Activated CD4-positive, alpha-beta memory T cell treated with anti-CD3 and anti-CD28 coated beads, Interleukin-2, amount 10 ng/mL, durations not matched to agents 7 days and 5 days (primary cell): ENCODE measurements around the gene DMD. TPM values are rescaled to one million over a fixed set of nuclear protein-coding genes. Genes with fewer than 3 reads are reported as not detected.

Source experiments
- CTCF ChIA-PET: fragments of 350-600 bp; sonication (Branson Sonifier 250); formaldehyde crosslinking; loops from one replicate; lab custom pipeline; 2021; ENCODE audit warnings: antibody characterized with exemption, inconsistent platforms; lab: Charles Lee
- POLR2A ChIA-PET: fragments of 350-600 bp; sonication (Branson Sonifier 250); formaldehyde crosslinking; loops from one replicate; lab custom pipeline; 2021; ENCODE audit warnings: antibody characterized with exemption; lab: Charles Lee
- DNase-seq: peaks from one replicate; pipeline ENCODE4 v3.0.0-alpha.2; 2020
- H3K27ac Mint-ChIP-seq: one replicate; pipeline ENCODE4 v1.8.0; 2021; ENCODE audit warnings: mild to moderate bottlenecking, mixed read lengths
- H3K27me3 Mint-ChIP-seq: one replicate; pipeline ENCODE4 v1.8.0; 2021; ENCODE audit warnings: mixed read lengths
- H3K36me3 Mint-ChIP-seq: one replicate; pipeline ENCODE4 v1.8.0; 2021; ENCODE audit warnings: low read depth, mixed read lengths
- H3K4me1 Mint-ChIP-seq: one replicate; pipeline ENCODE4 v1.8.0; 2021; ENCODE audit warnings: mixed read lengths
- H3K4me3 Mint-ChIP-seq: one replicate; pipeline ENCODE4 v1.8.0; 2021; ENCODE audit warnings: mild to moderate bottlenecking, mixed read lengths
- H3K9me3 Mint-ChIP-seq: one replicate; pipeline ENCODE4 v1.8.0; 2021; ENCODE audit warnings: mixed read lengths
- total RNA-seq, 2 experiments: library from RNA; stranded (reverse); gene quantifications; one replicate each; pipeline ENCODE4 v1.2.3, GENCODE V29; 2021

DMD gene
- total RNA-seq, 2 experiments from 2014 or later: 1.4 to 1.5 TPM

GRCh38 chrX:32448945-32449344 is 762.4 kb downstream of the DMD start:
- no peaks in the 10 kb centered on the region for H3K9me3 Mint-ChIP-seq
- no peaks in the 10 kb centered on the region for H3K36me3 Mint-ChIP-seq
- ChIA-PET CTCF (no interaction called here), POLR2A (no interaction called here)
- no peak overlapping the region for H3K4me3 Mint-ChIP-seq
- H3K27ac Mint-ChIP-seq: peak overlapping the region; percentile 26
- peaks cover 18% of the 10 kb centered on the region for H3K4me1 Mint-ChIP-seq
- no peak for DNase-seq
- no peaks in the 10 kb centered on the region for H3K27me3 Mint-ChIP-seq

DNA sequence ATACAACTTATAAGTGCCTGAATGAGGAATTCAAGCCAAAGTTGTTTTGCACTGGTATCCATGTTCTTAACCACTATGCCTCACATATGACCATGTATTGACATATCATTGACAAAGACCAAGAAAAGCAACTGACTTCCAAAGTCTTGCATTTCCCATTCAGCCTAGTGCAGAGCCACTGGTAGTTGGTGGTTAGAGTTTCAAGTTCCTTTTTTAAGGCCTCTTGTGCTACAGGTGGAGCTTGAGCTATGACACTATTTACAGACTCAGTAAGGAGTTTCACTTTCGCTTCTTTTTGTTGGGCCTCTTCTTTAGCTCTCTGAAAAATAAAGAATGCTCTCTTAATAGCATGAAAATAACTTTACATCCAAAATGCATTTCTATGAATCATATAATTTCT is 763.0 kb downstream of the DMD start:
- no peak overlapping the region for H3K4me3 Mint-ChIP-seq

GRCh38 chrX:32447640-32448039 is 763.7 kb downstream of the DMD start:
- ChIA-PET POLR2A (no interaction called here), CTCF (no interaction called here)
- no peak for DNase-seq
- Mint-ChIP-seq H3K36me3 (no peaks in the 10 kb centered on the region), H3K4me3 (no peak overlapping the region), H3K27me3 (no peaks in the 10 kb centered on the region), H3K9me3 (no peaks in the 10 kb centered on the region), H3K27ac (no peak overlapping the region), H3K4me1 (peaks cover 21% of the 10 kb centered on the region)

More for the DNA sequence above, 763.0 kb downstream of the DMD start:
- ChIA-PET CTCF (no interaction called here), POLR2A (no interaction called here)
- DNase-seq: no peak
- Mint-ChIP-seq H3K36me3 (no peaks in the 10 kb centered on the region), H3K27ac (peak overlapping the region; percentile 49), H3K9me3 (no peaks in the 10 kb centered on the region), H3K4me1 (peaks cover 21% of the 10 kb centered on the region), H3K27me3 (no peaks in the 10 kb centered on the region)

- Mint-ChIP-seq H3K36me3 (no peaks in the 10 kb centered on the region), H3K27me3 (no peaks in the 10 kb centered on the region), H3K4me3 (no peak overlapping the region), H3K9me3 (no peaks in the 10 kb centered on the region), H3K4me1 (peaks cover 14% of the 10 kb centered on the region), H3K27ac (no peak overlapping the region)
- POLR2A ChIA-PET: no interaction called here
- CTCF ChIA-PET: no interaction called here
- no peak for DNase-seq
Measured at GRCh38 chrX:32443841-32444240, 767.5 kb downstream of the DMD start.

GRCh38 chrX:32421266-32421665 is 790.1 kb downstream of the DMD start:
- Mint-ChIP-seq H3K9me3 (no peaks in the 10 kb centered on the region), H3K27me3 (no peaks in the 10 kb centered on the region), H3K36me3 (no peaks in the 10 kb centered on the region), H3K4me1 (no peaks in the 10 kb centered on the region), H3K27ac (no peak overlapping the region), H3K4me3 (no peak overlapping the region)
- ChIA-PET POLR2A (no interaction called here), CTCF (interaction anchor here (1.0 kb wide), 1 partner anchor 13 kb away, joined by 3 read pairs; no protein-coding TSS in a partner anchor)
- DNase-seq: no peak

DNA sequence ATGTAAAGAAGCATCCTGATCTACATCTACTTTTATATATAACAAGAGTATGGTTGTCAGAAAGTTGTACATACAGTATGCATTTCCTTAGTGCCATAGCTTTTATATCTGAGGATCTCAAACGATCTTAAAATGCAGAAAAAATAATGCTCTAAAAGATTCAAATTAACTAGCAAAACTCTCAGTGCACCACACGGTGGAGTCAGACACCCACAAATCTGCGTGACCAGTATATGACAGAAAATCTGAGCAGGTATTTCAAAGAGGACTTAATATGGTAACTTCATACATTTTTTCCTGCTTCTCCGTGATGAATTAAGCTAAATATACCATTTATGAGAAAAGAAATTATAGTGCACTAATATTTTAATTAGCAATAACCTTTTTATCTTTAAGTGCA is 803.0 kb downstream of the DMD start:
- ChIA-PET CTCF (interaction anchor here (1.2 kb wide), 1 partner anchor 12 kb away, joined by 3 read pairs; no protein-coding TSS in a partner anchor), POLR2A (no interaction called here)
- no peaks in the 10 kb centered on the region for H3K9me3 Mint-ChIP-seq
- H3K27ac Mint-ChIP-seq: no peak overlapping the region
- no peaks in the 10 kb centered on the region for H3K4me1 Mint-ChIP-seq
- H3K36me3 Mint-ChIP-seq: no peaks in the 10 kb centered on the region
- DNase-seq: peak; percentile 16
- no peak overlapping the region for H3K4me3 Mint-ChIP-seq
- no peaks in the 10 kb centered on the region for H3K27me3 Mint-ChIP-seq

- ChIA-PET CTCF (no interaction called here), POLR2A (no interaction called here)
- Mint-ChIP-seq H3K27me3 (no peaks in the 10 kb centered on the region), H3K4me3 (no peak overlapping the region), H3K4me1 (no peaks in the 10 kb centered on the region), H3K27ac (no peak overlapping the region), H3K36me3 (no peaks in the 10 kb centered on the region), H3K9me3 (no peaks in the 10 kb centered on the region)
- no peak for DNase-seq
Measured at GRCh38 chrX:32397562-32398216, 813.7 kb downstream of the DMD start.

DNA sequence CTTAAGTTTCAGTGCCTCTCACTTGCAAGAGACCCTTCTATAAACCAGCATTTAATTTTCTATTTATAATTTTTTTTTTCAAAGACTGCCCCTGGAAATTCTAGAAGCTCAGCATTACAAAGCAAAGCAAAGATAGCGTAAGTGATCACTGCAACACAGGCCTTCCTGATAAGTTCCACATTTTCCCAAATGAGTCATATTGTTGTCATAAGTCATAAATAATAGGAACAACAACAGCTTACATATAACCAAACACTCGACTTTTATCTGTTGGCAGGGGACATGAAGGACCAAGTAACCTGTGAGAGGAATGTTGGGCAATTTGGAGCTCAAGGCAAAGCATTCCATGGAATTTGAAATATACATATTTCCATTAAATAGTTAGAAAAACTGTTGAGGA is 815.5 kb downstream of the DMD start:
- CTCF ChIA-PET: no interaction called here

GRCh38 chrX:32392655-32393054 is 818.7 kb downstream of the DMD start:
- no peak overlapping the region for H3K4me3 Mint-ChIP-seq
- H3K4me1 Mint-ChIP-seq: no peaks in the 10 kb centered on the region
- H3K36me3 Mint-ChIP-seq: no peaks in the 10 kb centered on the region
- CTCF ChIA-PET: no interaction called here
- H3K9me3 Mint-ChIP-seq: no peaks in the 10 kb centered on the region
- H3K27ac Mint-ChIP-seq: no peak overlapping the region
- POLR2A ChIA-PET: no interaction called here
- DNase-seq: no peak
- H3K27me3 Mint-ChIP-seq: no peaks in the 10 kb centered on the region

More for the DNA sequence above, 815.5 kb downstream of the DMD start:
- Mint-ChIP-seq H3K4me1 (no peaks in the 10 kb centered on the region), H3K27me3 (no peaks in the 10 kb centered on the region), H3K9me3 (no peaks in the 10 kb centered on the region), H3K4me3 (no peak overlapping the region), H3K36me3 (no peaks in the 10 kb centered on the region), H3K27ac (no peak overlapping the region)
- POLR2A ChIA-PET: no interaction called here
- DNase-seq: no peak

- ChIA-PET POLR2A (no interaction called here), CTCF (no interaction called here)
- Mint-ChIP-seq H3K4me3 (no peak overlapping the region), H3K27ac (no peak overlapping the region), H3K9me3 (no peaks in the 10 kb centered on the region), H3K27me3 (no peaks in the 10 kb centered on the region), H3K4me1 (no peaks in the 10 kb centered on the region), H3K36me3 (no peaks in the 10 kb centered on the region)
- no peak for DNase-seq
Measured at GRCh38 chrX:32370456-32371205, 840.7 kb downstream of the DMD start.

- Mint-ChIP-seq H3K9me3 (no peaks in the 10 kb centered on the region), H3K4me1 (no peaks in the 10 kb centered on the region), H3K36me3 (no peaks in the 10 kb centered on the region), H3K27me3 (no peaks in the 10 kb centered on the region), H3K27ac (no peak overlapping the region), H3K4me3 (no peak overlapping the region)
- no peak for DNase-seq
- POLR2A ChIA-PET: no interaction called here
- CTCF ChIA-PET: no interaction called here
Measured at GRCh38 chrX:32293962-32294700, 917.2 kb downstream of the DMD start.

DNA sequence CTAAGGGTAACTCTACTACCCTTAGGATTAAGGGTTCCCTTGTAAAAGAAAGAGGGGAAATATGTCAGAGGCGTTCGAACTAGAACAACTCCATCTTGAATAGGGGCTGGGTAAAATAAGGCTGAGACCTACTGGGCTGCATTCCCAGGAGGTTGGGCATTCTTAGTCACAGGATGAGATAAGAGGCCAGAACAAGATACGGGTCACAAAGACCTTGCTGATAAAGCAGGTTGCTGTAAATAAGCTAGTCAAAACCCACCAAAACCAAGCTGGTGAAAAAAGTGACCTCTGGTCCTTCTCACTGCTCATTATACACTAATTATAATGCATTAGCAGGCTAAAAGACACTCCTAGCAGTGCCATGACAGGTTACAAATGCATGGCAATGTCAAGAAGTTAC is 922.0 kb downstream of the DMD start:
- Mint-ChIP-seq H3K27ac (no peak overlapping the region), H3K4me1 (no peaks in the 10 kb centered on the region), H3K36me3 (no peaks in the 10 kb centered on the region), H3K27me3 (no peaks in the 10 kb centered on the region), H3K9me3 (no peaks in the 10 kb centered on the region), H3K4me3 (no peak overlapping the region)
- ChIA-PET POLR2A (no interaction called here), CTCF (no interaction called here)
- DNase-seq: no peak

DNA sequence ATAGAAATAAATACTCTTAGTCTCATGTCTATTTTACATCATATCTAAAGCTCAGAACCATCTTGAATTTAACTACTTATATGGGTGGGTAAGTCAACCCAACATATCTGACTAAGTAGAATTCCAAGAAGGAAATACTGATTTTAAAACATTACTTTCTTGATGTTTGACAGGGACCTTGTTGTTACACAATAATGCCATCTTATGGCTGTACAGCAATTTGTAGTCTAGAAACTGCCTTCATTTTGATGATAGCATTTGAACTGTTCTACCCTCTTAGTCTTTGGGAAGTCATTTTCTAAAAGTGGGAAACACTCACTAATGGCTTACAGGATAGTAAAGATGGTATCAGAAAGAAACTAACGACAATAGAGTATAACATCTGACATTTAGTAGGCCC is 929.5 kb downstream of the DMD start:
- no peak for DNase-seq
- no peak overlapping the region for H3K4me3 Mint-ChIP-seq
- no peak overlapping the region for H3K27ac Mint-ChIP-seq
- no peaks in the 10 kb centered on the region for H3K4me1 Mint-ChIP-seq
- H3K36me3 Mint-ChIP-seq: no peaks in the 10 kb centered on the region
- ChIA-PET POLR2A (no interaction called here), CTCF (no interaction called here)
- H3K27me3 Mint-ChIP-seq: no peaks in the 10 kb centered on the region
- H3K9me3 Mint-ChIP-seq: peaks cover 5% of the 10 kb centered on the region
